ENCODE measurements around the gene DDA1.
"Not testable (repeated sequence)": the region's sequence is repeated elsewhere in the genome, so short reads cannot be mapped to it uniquely, and the experiment has no call there.

DDA1 gene

DNA sequence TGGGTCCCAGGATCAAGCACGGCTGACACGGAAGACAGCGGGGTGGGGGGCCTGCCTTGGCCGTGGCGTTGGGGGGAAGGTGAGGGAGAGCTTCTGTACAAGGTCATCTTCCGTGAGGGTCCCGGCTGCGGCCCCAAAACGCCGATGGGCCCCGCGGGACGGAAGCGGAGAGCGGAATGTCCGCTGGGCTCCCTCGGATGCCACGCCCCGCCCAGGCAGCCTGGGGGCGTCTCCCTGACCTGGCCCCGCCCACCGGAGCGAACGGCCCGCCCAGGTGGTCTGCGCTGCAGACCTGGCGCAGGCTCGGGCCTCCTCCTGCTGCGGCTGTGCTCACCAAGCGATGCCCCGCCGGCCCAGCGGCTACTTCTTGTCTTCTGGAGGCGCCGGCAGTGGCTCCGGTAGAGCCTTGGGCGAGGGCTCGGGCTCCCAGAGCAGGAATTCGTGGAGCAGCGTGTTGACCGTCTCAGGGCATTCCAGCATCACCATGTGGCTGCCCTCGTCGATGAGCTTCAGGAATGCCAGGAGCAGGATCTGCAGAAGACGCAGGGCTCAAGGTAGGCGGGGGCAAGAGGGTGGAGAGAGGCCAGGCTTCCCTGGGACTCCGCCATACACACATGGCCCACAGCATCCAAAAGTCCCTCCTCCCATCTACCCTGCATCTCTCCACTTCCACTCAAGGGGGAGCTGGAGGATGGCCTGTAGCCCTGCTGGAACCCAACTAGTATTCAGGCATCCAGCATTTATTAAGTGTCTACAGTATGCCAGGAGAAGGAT lies 16.9 kb upstream of the DDA1 start:
- Histone ChIP-seq H3K9me3 (replicated peaks; ENCODE audit: insufficient read depth, low read length) (no peaks in the 10 kb centered on the region), H3K27ac (ENCODE audit: low read length) (peak overlapping the region; percentile 24; the same call in 1 of the 2 replicates), H3K79me2 (ENCODE audit: low read length) (peaks cover 7% of the 10 kb centered on the region; the same call in 1 of the 2 replicates), H3K9me2 (replicated peaks; ENCODE audit: insufficient read depth, low read length) (no peaks in the 10 kb centered on the region), H4K20me1 (ENCODE audit: insufficient read depth, low read length) (no peaks in the 10 kb centered on the region), H2AFZ (ENCODE audit: low read length) (peak overlapping the region; percentile 94), H3K4me2 (ENCODE audit: low read depth, low read length) (peak overlapping the region; percentile 93), H3K4me3 (ENCODE audit: low read length) (peak overlapping the region; percentile 83), H3K27me3 (replicated peaks; ENCODE audit: insufficient read depth, low read length) (peaks cover 15% of the 10 kb centered on the region), H3K9ac (ENCODE audit: low read length) (peak overlapping the region; percentile 40; the same call in 1 of the 2 replicates), H3K4me1 (ENCODE audit: low read length) (no peaks in the 10 kb centered on the region), H3K36me3 (replicated peaks; ENCODE audit: insufficient read depth, low read length) (no peaks in the 10 kb centered on the region), H3F3A (ENCODE audit: insufficient read depth, low read length) (no peaks in the 10 kb centered on the region)
- peak; percentile 89 for DNase-seq
- TF ChIP-seq EZH2phosphoT487 (IDR thresholded peaks at IDR 0.05; ENCODE audit: low read length) (no peak), EZH2 (optimal IDR thresholded peaks at IDR 0.05; ENCODE audit: low read depth, low read length) (no peak)
- TF ChIP-seq, protein P1, sequence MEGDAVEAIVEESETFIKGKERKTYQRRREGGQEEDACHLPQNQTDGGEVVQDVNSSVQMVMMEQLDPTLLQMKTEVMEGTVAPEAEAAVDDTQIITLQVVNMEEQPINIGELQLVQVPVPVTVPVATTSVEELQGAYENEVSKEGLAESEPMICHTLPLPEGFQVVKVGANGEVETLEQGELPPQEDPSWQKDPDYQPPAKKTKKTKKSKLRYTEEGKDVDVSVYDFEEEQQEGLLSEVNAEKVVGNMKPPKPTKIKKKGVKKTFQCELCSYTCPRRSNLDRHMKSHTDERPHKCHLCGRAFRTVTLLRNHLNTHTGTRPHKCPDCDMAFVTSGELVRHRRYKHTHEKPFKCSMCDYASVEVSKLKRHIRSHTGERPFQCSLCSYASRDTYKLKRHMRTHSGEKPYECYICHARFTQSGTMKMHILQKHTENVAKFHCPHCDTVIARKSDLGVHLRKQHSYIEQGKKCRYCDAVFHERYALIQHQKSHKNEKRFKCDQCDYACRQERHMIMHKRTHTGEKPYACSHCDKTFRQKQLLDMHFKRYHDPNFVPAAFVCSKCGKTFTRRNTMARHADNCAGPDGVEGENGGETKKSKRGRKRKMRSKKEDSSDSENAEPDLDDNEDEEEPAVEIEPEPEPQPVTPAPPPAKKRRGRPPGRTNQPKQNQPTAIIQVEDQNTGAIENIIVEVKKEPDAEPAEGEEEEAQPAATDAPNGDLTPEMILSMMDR (IDR thresholded peaks at IDR 0.05; ENCODE audit: low read length): peak; percentile 71

DNA sequence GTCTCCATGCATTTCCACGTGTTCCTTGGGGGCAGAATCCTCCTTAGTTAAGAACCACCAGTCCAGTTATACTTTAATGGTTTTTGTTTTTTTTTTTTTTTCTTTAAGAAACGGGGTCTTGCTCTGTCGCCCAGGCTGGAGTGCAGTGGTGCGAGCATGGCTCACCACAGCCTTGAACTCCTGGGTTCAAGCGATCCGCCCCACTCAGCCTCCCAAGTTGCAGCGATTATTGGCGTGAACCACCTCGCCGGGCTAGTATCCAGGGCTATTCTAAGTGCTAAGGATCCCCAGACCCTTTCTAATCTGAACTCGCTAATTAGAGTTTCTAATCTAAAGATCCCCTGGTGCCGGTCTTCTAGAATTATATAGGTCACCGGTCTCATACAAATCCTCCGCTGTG lies 15.8 kb upstream of the DDA1 start:
- Histone ChIP-seq H3K27me3 (replicated peaks; ENCODE audit: insufficient read depth, low read length) (0 out of 2 replicates have a peak, but pooled peaks cover 4% of the 10 kb centered on the region), H3K4me2 (ENCODE audit: low read depth, low read length) (no peak overlapping the region), H3K36me3 (replicated peaks; ENCODE audit: insufficient read depth, low read length) (no peaks in the 10 kb centered on the region), H3K79me2 (ENCODE audit: low read length) (peaks cover 7% of the 10 kb centered on the region; the same call in 1 of the 2 replicates), H3K9me2 (replicated peaks; ENCODE audit: insufficient read depth, low read length) (no peaks in the 10 kb centered on the region), H3K9me3 (replicated peaks; ENCODE audit: insufficient read depth, low read length) (no peaks in the 10 kb centered on the region), H3K4me3 (ENCODE audit: low read length) (no peak overlapping the region), H4K20me1 (ENCODE audit: insufficient read depth, low read length) (no peaks in the 10 kb centered on the region), H3K9ac (ENCODE audit: low read length) (no peak overlapping the region), H3K27ac (ENCODE audit: low read length) (no peak overlapping the region), H3K4me1 (ENCODE audit: low read length) (no peaks in the 10 kb centered on the region), H3F3A (ENCODE audit: insufficient read depth, low read length) (no peaks in the 10 kb centered on the region), H2AFZ (ENCODE audit: low read length) (no peak overlapping the region)
- TF ChIP-seq, protein P1 (IDR thresholded peaks at IDR 0.05; ENCODE audit: low read length): no peak
- TF ChIP-seq EZH2 (optimal IDR thresholded peaks at IDR 0.05; ENCODE audit: low read depth, low read length): no peak
- no peak for TF ChIP-seq EZH2phosphoT487 (IDR thresholded peaks at IDR 0.05; ENCODE audit: low read length)
- DNase-seq: peak; percentile 2

DNA sequence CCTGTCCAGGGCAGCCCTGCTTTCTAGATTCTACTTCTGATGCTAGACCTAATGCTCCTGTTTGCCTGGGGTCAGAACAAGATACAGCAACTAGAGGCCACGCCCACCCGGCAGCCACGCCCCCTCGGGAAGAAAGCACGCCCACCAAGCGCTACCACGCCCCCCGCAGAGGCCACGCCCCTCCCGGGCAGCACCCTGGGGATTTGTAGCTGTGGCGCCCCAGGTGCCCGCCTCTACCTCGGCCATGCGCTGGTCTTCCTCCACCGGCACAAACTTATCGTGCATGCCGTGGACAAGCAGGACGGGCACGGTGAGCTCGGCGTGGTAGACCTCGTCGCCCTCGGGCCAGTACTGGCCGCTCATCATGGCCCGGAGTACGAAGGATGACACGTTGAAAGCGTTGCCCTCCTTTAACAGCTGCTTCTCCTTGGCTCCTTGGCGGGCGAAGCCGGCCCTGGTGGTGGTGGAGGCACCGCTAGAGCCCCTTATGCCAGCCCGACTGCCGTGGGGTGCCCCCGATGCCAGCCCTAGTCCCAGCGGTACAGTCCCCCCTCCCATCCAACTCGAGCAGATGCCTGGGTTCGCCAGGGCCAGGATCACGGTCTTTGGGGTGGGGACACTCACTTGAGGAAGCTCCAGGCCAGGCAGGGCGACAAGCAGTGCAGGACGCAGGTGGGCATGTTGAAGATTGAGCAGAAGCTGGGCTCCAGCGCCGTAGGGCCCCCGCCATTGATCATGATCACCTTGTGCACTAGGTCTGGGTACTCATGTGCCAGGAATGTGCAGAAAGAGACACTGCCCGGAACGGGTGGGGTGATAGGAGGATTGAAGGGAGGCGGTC lies 15.1 kb upstream of the DDA1 start:
- Histone ChIP-seq H3K27me3 (replicated peaks; ENCODE audit: insufficient read depth, low read length) (0 out of 2 replicates have a peak, but pooled peaks cover 3% of the 10 kb centered on the region), H3K4me2 (ENCODE audit: low read depth, low read length) (no peak overlapping the region), H3K4me3 (ENCODE audit: low read length) (no peak overlapping the region), H3K9me2 (replicated peaks; ENCODE audit: insufficient read depth, low read length) (no peaks in the 10 kb centered on the region), H2AFZ (ENCODE audit: low read length) (no peak overlapping the region), H3F3A (ENCODE audit: insufficient read depth, low read length) (no peaks in the 10 kb centered on the region), H3K27ac (ENCODE audit: low read length) (no peak overlapping the region), H3K9me3 (replicated peaks; ENCODE audit: insufficient read depth, low read length) (no peaks in the 10 kb centered on the region), H3K4me1 (ENCODE audit: low read length) (no peaks in the 10 kb centered on the region), H3K79me2 (ENCODE audit: low read length) (peaks cover 7% of the 10 kb centered on the region; the same call in 1 of the 2 replicates), H3K36me3 (replicated peaks; ENCODE audit: insufficient read depth, low read length) (no peaks in the 10 kb centered on the region), H4K20me1 (ENCODE audit: insufficient read depth, low read length) (no peaks in the 10 kb centered on the region), H3K9ac (ENCODE audit: low read length) (no peak overlapping the region)
- DNase-seq: peak; percentile 20
- no peak for TF ChIP-seq EZH2 (optimal IDR thresholded peaks at IDR 0.05; ENCODE audit: low read depth, low read length)
- TF ChIP-seq EZH2phosphoT487 (IDR thresholded peaks at IDR 0.05; ENCODE audit: low read length): no peak

DNA sequence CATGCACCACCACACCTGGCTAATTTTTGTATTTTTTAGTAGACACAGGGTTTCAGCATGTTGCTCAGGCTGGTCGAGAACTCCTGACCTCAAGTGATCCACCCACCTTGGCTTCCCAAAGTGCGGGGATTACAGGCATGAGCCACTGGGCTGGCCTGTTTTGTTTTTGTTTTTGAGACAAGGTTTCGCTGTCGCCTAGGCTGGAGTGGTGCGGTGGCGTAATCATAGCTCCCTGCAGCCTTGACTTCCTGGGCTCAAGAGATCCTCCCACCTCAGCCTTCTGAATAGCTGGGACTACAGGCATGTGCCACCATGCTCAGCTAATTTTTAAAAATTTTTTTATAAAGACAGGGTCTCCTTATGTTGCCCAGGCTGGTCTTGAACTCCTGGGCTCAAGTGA lies 13.8 kb upstream of the DDA1 start:
- not testable (repeated sequence) for H3K9me2 ChIP-seq (replicated peaks; ENCODE audit: insufficient read depth, low read length); H3K4me2 ChIP-seq (ENCODE audit: low read depth, low read length); H4K20me1 ChIP-seq (ENCODE audit: insufficient read depth, low read length); H3K27ac ChIP-seq (ENCODE audit: low read length); H3K4me3 ChIP-seq (ENCODE audit: low read length); H3K4me1 ChIP-seq (ENCODE audit: low read length); H2AFZ ChIP-seq (ENCODE audit: low read length); H3K9me3 ChIP-seq (replicated peaks; ENCODE audit: insufficient read depth, low read length); DNase-seq; H3K9ac ChIP-seq (ENCODE audit: low read length); H3K36me3 ChIP-seq (replicated peaks; ENCODE audit: insufficient read depth, low read length); H3F3A ChIP-seq (ENCODE audit: insufficient read depth, low read length); H3K27me3 ChIP-seq (replicated peaks; ENCODE audit: insufficient read depth, low read length); H3K79me2 ChIP-seq (ENCODE audit: low read length)
